ENCODE results near the gene CDK5R2. TPM values are rescaled to one million over a fixed set of nuclear protein-coding genes. Genes with fewer than 3 reads are reported as not detected.

CDK5R2 gene
- total and polyA plus RNA-seq, 2 of the 13 experiments (the other 11 are each of a cell fraction or from before 2014, with no cell fraction given): not detected

- TF ChIP-seq ZKSCAN5 (CRISPR knock-in tag; IDR thresholded peaks at IDR 0.05) (no peak), TFE3 (CRISPR knock-in tag; IDR thresholded peaks at IDR 0.05) (peak; percentile 82; the same call in 1 of the 2 replicates), SP4 (CRISPR knock-in tag; IDR thresholded peaks at IDR 0.05) (no peak), ZNF530 (CRISPR knock-in tag; IDR thresholded peaks at IDR 0.05; ENCODE audit: low read depth) (0 out of 2 replicates have a peak, but pooled peaks have one; percentile 60), ZFP82 (CRISPR knock-in tag; IDR thresholded peaks at IDR 0.05; ENCODE audit: borderline replicate concordance) (no peak), MBNL3 (CRISPR knock-in tag; conservative IDR thresholded peaks at IDR 0.05) (no peak), ZBTB43 (CRISPR knock-in tag; conservative IDR thresholded peaks at IDR 0.05) (peak; percentile 89), ZNF775 (CRISPR knock-in tag; IDR thresholded peaks at IDR 0.05; ENCODE audit: borderline replicate concordance) (no peak), ZNF333 (CRISPR knock-in tag; IDR thresholded peaks at IDR 0.05; ENCODE audit: borderline replicate concordance) (peak; percentile 93; the same call in 1 of the 2 replicates), GRHL1 (CRISPR knock-in tag; conservative IDR thresholded peaks at IDR 0.05) (no peak), PHF21A (CRISPR knock-in tag; IDR thresholded peaks at IDR 0.05) (no peak), DDIT3 (CRISPR knock-in tag; IDR thresholded peaks at IDR 0.05) (no peak), ZNF496 (CRISPR knock-in tag; IDR thresholded peaks at IDR 0.05; ENCODE audit: insufficient replicate concordance) (no peak), ZNF883 (CRISPR knock-in tag; IDR thresholded peaks at IDR 0.05; ENCODE audit: not compliant biosample characterization) (peak; percentile 79), ZNF792 (CRISPR knock-in tag; IDR thresholded peaks at IDR 0.05) (peak; percentile 97), TAF15 (IDR thresholded peaks at IDR 0.05; ENCODE audit: low read depth, low read length, poor library complexity, severe bottlenecking) (no peak), ZNF276 (CRISPR knock-in tag; IDR thresholded peaks at IDR 0.05; ENCODE audit: low read depth) (0 out of 2 replicates have a peak, but pooled peaks have one; percentile 73), ZBTB3 (CRISPR knock-in tag; IDR thresholded peaks at IDR 0.05; ENCODE audit: borderline replicate concordance, low read depth) (no peak; the same call in 1 of the 2 replicates), MEIS2 (CRISPR knock-in tag; IDR thresholded peaks at IDR 0.05) (peak; percentile 90), CHD4 (IDR thresholded peaks at IDR 0.05; ENCODE audit: borderline replicate concordance, low read length) (no peak), NFKBIZ (CRISPR knock-in tag; IDR thresholded peaks at IDR 0.05) (peak; percentile 38; the same call in 1 of the 2 replicates), DBP (CRISPR knock-in tag; IDR thresholded peaks at IDR 0.05; ENCODE audit: not compliant biosample characterization) (peak; percentile 95)
Observed at GRCh38 chr2:218962859-218963492, 3.5 kb downstream of the CDK5R2 start (continued).
